GM20000 (cell line): Measurements from ENCODE around the gene IRF6.

ENCODE experiments used
- DNase-seq: peaks from one replicate; pipeline ENCODE4 v3.0.0; 2012; ENCODE audit warnings: low spot score
- CTCF ChIP-seq: IDR thresholded peaks from 2 replicates; pipeline ENCODE4 v1.5.1; 2012; ENCODE audit warnings: mild to moderate bottlenecking, control low read depth; ENCODE audit errors: extremely low read depth, missing control alignments

The IRF6 gene

GRCh38 chr1:209759829-209760359 is 46.0 kb downstream of the IRF6 start:
- TF ChIP-seq CTCF, result no peak
- DNase-seq, result no peak

GRCh38 chr1:209758400-209758799 is 47.5 kb downstream of the IRF6 start:
- TF ChIP-seq CTCF, result no peak
- DNase-seq, result no peak

- TF ChIP-seq CTCF, result no peak
- peak; percentile 32 for DNase-seq
Measured at GRCh38 chr1:209756615-209757445, 49.1 kb downstream of the IRF6 start.

DNA sequence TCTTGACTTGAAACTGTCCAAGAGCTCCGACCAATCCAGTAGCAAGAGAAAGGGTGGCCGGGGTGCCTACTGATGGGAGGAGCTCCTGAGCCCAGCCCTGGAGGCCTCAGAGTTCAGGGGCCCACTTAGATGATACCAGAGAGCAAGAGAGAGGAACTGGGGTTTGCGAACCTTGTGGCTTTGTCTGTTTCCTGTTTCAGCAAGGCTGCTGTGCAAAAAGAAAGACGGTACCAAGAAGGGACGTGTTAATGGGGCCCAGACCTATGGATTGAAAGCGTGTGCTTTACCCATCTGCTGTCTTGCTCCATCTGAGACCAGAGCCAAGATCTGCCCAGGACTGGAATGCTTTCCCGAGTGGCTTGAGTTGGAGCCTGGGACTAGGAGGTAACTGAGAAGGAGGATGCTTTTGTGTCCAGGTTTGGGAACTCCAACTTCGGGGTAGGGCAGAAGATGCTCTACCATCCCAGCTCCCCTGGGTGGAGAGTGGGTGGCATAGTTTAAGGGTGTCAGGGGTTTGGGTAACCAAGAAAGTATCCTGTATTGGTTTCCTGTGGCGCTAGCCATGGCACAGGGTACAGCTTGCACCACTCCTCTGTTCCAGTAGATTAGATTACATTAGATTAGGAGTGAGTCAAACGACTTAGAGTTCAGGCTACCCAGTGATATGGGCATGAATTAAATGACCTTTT is 49.9 kb downstream of the IRF6 start, which contains the start of gene TRAF3IP3:
TRAF3IP3 (plus strand) TSS at position 128 of the 689 bp plus-strand sequence. CDS start 3,987 bp downstream, outside the sequence.
- TF ChIP-seq CTCF, result no peak
- peak; percentile 76 for DNase-seq

DNA sequence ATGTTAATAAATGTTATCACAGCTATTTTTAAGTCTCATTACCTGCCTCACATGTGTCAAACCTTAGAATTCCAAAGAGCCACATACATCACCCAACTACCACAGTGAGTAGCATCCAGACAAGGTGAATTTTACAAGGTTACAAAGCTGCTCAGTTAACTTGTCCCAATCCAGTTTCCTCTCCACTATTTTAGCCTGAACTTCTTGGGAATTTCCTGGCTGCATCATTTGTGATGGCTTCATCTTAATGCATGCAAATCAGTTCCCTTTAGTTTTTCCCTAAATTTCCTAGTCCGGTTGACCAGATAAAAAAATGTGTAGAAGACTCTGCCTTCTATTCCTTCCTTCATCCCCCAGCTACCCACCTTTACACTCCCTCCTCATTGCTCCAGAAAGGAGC is 50.7 kb downstream of the IRF6 start:
- TF ChIP-seq CTCF, result no peak
- no peak for DNase-seq

GRCh38 chr1:209752890-209753289 is 53.1 kb downstream of the IRF6 start:
- DNase-seq, result no peak
- no peak for TF ChIP-seq CTCF
